ENCODE data around the gene CWC25. TPM values are rescaled to one million over a fixed set of nuclear protein-coding genes. Genes with fewer than 3 reads are reported as not detected.

CWC25 gene
- total and polyA plus RNA-seq, 12 donors = 7.7 to 22.6 (median 9.1) TPM

- H3K36me3 ChIP-seq = peaks cover 0 to 100% (median 55%) of the 10 kb centered on the region in 9 donors
- TF ChIP-seq, protein P1, sequence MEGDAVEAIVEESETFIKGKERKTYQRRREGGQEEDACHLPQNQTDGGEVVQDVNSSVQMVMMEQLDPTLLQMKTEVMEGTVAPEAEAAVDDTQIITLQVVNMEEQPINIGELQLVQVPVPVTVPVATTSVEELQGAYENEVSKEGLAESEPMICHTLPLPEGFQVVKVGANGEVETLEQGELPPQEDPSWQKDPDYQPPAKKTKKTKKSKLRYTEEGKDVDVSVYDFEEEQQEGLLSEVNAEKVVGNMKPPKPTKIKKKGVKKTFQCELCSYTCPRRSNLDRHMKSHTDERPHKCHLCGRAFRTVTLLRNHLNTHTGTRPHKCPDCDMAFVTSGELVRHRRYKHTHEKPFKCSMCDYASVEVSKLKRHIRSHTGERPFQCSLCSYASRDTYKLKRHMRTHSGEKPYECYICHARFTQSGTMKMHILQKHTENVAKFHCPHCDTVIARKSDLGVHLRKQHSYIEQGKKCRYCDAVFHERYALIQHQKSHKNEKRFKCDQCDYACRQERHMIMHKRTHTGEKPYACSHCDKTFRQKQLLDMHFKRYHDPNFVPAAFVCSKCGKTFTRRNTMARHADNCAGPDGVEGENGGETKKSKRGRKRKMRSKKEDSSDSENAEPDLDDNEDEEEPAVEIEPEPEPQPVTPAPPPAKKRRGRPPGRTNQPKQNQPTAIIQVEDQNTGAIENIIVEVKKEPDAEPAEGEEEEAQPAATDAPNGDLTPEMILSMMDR (IDR thresholded peaks at IDR 0.05) = peak in 1 of 9 donors; percentile 20
- 81 to 86% methylated on average over 8 of the region's 8 CpGs for WGBS, 2 donors
These were observed 9.4 kb downstream of the CWC25 start for GRCh38 chr17:38815576-38816193.

DNA sequence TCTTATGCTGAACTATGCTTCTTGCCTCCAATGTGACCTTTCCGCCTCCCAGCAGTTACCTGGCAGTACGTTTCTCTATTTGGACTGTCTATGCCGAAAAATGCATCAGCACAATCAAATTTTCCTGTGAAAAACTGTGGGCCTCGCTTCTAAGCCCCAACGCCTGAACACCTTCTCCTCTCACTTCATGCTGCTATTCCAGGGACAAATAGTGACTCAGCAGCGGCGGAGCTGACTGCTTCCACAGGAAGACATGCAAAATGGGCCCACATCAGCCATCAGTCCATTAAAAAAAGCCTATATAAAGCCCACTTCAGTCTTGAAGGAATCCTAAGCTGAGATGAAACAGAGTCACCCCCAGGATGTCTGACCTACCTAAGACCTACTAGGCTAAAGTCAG is 15.3 kb downstream of the CWC25 start:
- ATAC-seq (no peak), DNase-seq (no peak)
- WGBS, 2 donors = 92 to 94% methylated on average over 7 of the region's 7 CpGs
- TF ChIP-seq, protein P1 (IDR thresholded peaks at IDR 0.05) = no peak
- H3K36me3 ChIP-seq = peaks cover 10 to 100% (median 76%) of the 10 kb centered on the region in 9 donors
- no peak overlapping the region for H3K4me3 ChIP-seq
- no peaks in the 10 kb centered on the region for H3K4me1 ChIP-seq
- H3K9me3 ChIP-seq = no peaks in the 10 kb centered on the region
- H3K27me3 ChIP-seq = no peaks in the 10 kb centered on the region
- no peak overlapping the region for H3K27ac ChIP-seq
- intact Hi-C loops (cut with DNase I) = no loop called here

More at GRCh38 chr17:38815576-38816193, 9.4 kb downstream of the CWC25 start:
- H3K4me3 ChIP-seq = no peak overlapping the region
- no peak overlapping the region for H3K27ac ChIP-seq
- ATAC-seq (no peak), DNase-seq (no peak)
- intact Hi-C loops (cut with DNase I) = no loop called here
- no peaks in the 10 kb centered on the region for H3K27me3 ChIP-seq
- no peaks in the 10 kb centered on the region for H3K9me3 ChIP-seq
- H3K4me1 ChIP-seq = no peaks in the 10 kb centered on the region

DNA sequence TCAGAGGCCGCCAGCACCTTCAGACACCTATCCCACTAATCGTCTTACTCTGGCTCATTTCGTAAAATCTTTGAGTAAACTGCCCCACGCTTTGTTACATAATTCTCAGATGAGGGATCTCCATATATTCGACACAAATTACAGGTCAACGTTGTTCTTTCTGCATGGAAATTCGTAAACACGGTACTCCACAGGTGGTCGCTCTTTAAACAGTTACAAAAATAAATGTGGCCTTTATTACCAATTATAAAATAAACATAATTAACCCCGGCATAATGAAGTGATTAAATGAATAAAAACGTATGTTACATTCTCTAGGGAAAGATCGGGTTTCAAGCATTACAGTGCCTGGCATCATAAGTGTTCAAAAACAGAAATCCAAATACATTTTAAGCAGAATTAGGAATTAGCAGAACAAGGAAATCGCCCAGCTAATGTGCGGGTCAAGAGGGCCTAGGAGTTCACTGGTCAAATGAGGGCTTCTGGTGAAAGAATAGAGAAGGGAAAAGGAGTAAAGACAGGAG is 24.8 kb downstream of the CWC25 start:
- 24 to 26% methylated on average over 14 of the region's 14 CpGs for WGBS, 2 donors
- ATAC-seq (no peak), DNase-seq (no peak)
- H3K9me3 ChIP-seq = peaks cover 0 to 6% (median 0%) of the 10 kb centered on the region in 11 donors
- H3K36me3 ChIP-seq = peaks cover 0 to 58% (median 25%) of the 10 kb centered on the region in 9 donors
- H3K27ac ChIP-seq = peak overlapping the region in 9 of 10 donors; percentile 98 to 100 (median 99)
- TF ChIP-seq, protein P1 (IDR thresholded peaks at IDR 0.05) = no peak
- peak overlapping the region; percentile 41 to 99 (median 94) for H3K4me3 ChIP-seq
- H3K4me1 ChIP-seq = peaks cover 7 to 42% (median 34%) of the 10 kb centered on the region in 9 donors
- intact Hi-C loops (cut with DNase I) = loop anchor here in 1 of 10 donors (2.0 kb wide), 1 partner anchor 25 kb away; the partner anchor contains the start of gene CWC25
- H3K27me3 ChIP-seq = no peaks in the 10 kb centered on the region

DNA sequence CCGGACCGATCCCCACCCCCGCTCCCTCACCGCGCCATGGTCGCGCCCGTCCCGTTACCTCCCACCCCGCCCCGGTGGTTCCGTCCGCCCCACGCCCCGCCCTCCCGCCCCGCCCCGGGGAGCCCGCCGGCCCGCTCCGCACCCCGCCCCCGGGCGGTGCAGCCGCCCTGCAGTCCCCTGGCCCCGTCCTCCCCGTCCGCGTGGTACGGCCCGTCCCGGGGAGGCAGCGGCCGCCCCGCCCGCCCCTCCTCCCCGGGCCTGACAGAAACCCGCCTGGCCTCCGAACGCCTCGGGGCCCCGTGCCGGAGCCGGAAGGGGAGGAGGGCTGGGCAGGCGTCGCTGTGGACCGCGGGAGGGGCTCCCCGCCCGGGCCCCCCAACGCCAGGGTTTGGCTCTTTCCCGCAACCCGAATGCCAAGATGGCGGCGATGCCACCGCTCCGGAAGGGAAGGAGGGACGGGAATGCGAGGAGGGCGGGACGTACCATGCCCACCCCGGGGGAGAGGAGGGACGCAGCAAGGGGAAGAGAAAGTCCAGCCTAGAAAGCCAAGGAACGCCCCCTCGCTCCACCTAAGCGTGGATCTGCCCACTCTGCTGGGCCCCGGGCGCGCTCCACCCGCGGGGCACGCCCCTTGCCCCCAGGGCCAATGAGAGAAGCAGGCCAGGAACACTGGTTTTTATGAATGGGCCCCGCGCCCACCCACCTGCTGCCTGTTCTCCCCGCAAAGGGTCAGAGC is 25.5 kb downstream of the CWC25 start, which contains the start of gene PIP4K2B:
Gene PIP4K2B, minus strand, starts transcription at position 56 of the 736 bp plus-strand sequence. CDS start 132 bp downstream, outside the sequence.
- H3K27me3 ChIP-seq = no peaks in the 10 kb centered on the region
- WGBS, 2 donors = 0 to 1% methylated on average over 45 to 72 of the region's 76 CpGs
- H3K9me3 ChIP-seq = peaks cover 0 to 6% (median 0%) of the 10 kb centered on the region in 11 donors
- H3K27ac ChIP-seq = peak within 1 kb of the TSS; percentile 98 to 100 (median 100)
- peaks cover 0 to 58% (median 19%) of the 10 kb centered on the region in 9 donors for H3K36me3 ChIP-seq
- H3K4me3 ChIP-seq = peak within 1 kb of the TSS; percentile 76 to 99 (median 94)
- H3K4me1 ChIP-seq = peaks cover 7 to 42% (median 34%) of the 10 kb centered on the region in 9 donors
- DNase-seq (peak; percentile 95 to 97), ATAC-seq (peak; percentile 95 to 98 (median 95))
- intact Hi-C loops (cut with DNase I) = loop anchor here in 4 of 10 donors (2.0 to 5.0 kb wide), 3 partner anchors 25 to 47 kb away; partner anchors contain the start of genes PSMB3 (in 3 of the 4) and CWC25 (in 1 of the 4)
- TF ChIP-seq, protein P1 (IDR thresholded peaks at IDR 0.05) = no peak

Data from heart right ventricle (tissue), 16 donors.